GM18870 (cell line): ENCODE data around the gene PDE4D.
A peak's percentile ranks its signal among the peaks of the same experiment; 100 is the strongest.

Experiments used
- ATAC-seq: cut with Tn5 transposase; IDR thresholded peaks from one replicate; pipeline ENCODE4 v1.9.1; 2021; ENCODE audit warnings: moderate library complexity; ENCODE audit not compliant: unreplicated experiment

PDE4D gene

GRCh38 chr5:59661954-59662615 is 231.4 kb downstream of the PDE4D start:
- peak; percentile 46 for ATAC-seq

GRCh38 chr5:59661311-59661710 is 232.2 kb downstream of the PDE4D start:
- no peak for ATAC-seq

GRCh38 chr5:59660737-59661136 is 232.8 kb downstream of the PDE4D start:
- peak; percentile 45 for ATAC-seq

GRCh38 chr5:59656351-59657254 is 236.9 kb downstream of the PDE4D start:
- no peak for ATAC-seq

- no peak for ATAC-seq
Measured at GRCh38 chr5:59655693-59656309, 237.7 kb downstream of the PDE4D start.

GRCh38 chr5:59654691-59655090 is 238.8 kb downstream of the PDE4D start:
- ATAC-seq = no peak

GRCh38 chr5:59652449-59652848 is 241.1 kb downstream of the PDE4D start:
- no peak for ATAC-seq

GRCh38 chr5:59648949-59649921 is 244.3 kb downstream of the PDE4D start:
- ATAC-seq = no peak

- no peak for ATAC-seq
Measured at GRCh38 chr5:59648038-59648831, 245.3 kb downstream of the PDE4D start.

GRCh38 chr5:59645380-59645779 is 248.1 kb downstream of the PDE4D start:
- no peak for ATAC-seq

- no peak for ATAC-seq
Measured at GRCh38 chr5:59640411-59640810, 253.1 kb downstream of the PDE4D start.

GRCh38 chr5:59637884-59638580 is 255.5 kb downstream of the PDE4D start:
- no peak for ATAC-seq

- ATAC-seq = no peak
Measured at GRCh38 chr5:59629561-59629960, 264.0 kb downstream of the PDE4D start.

- no peak for ATAC-seq
Measured at GRCh38 chr5:59628062-59628828, 265.3 kb downstream of the PDE4D start.

- ATAC-seq = no peak
Measured at GRCh38 chr5:59624898-59625297, 268.6 kb downstream of the PDE4D start.

GRCh38 chr5:59622848-59623247 is 270.7 kb downstream of the PDE4D start:
- ATAC-seq = no peak

- no peak for ATAC-seq
Measured at GRCh38 chr5:59621477-59621876, 272.0 kb downstream of the PDE4D start.

- ATAC-seq = no peak
Measured at GRCh38 chr5:59620535-59621212, 272.9 kb downstream of the PDE4D start.
